Measurements from ENCODE around the gene CALM1.

DNA sequence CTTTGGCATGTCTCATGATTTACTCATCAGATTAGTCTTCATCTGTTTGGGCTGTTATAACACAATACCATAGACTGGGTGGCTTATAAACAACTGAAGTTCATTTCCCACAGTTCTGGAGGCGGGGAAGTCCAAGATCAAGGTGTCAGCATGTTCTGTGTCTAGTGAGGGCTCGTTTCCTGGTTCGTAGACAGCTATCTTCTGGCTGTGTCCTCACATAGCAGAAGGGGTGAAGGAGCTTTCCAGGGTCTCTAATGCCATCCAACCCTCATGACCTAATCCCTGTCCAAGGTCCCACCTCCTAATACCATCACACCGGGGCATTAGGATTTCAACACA is 34.3 kb upstream of the CALM1 start:
- TF ChIP-seq POLR2AphosphoS5 (IDR thresholded peaks at IDR 0.05) = no peak
- TF ChIP-seq POLR2A (IDR thresholded peaks at IDR 0.05) = no peak
- TF ChIP-seq, protein P1, sequence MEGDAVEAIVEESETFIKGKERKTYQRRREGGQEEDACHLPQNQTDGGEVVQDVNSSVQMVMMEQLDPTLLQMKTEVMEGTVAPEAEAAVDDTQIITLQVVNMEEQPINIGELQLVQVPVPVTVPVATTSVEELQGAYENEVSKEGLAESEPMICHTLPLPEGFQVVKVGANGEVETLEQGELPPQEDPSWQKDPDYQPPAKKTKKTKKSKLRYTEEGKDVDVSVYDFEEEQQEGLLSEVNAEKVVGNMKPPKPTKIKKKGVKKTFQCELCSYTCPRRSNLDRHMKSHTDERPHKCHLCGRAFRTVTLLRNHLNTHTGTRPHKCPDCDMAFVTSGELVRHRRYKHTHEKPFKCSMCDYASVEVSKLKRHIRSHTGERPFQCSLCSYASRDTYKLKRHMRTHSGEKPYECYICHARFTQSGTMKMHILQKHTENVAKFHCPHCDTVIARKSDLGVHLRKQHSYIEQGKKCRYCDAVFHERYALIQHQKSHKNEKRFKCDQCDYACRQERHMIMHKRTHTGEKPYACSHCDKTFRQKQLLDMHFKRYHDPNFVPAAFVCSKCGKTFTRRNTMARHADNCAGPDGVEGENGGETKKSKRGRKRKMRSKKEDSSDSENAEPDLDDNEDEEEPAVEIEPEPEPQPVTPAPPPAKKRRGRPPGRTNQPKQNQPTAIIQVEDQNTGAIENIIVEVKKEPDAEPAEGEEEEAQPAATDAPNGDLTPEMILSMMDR (IDR thresholded peaks at IDR 0.05) = no peak
- no peak for TF ChIP-seq EP300 (IDR thresholded peaks at IDR 0.05)
